Fibroblast of skin of right quadriceps (primary cell): ENCODE data around the gene ATP8A1.
"Not testable (repeated sequence)": the region's sequence is repeated elsewhere in the genome, so short reads cannot be mapped to it uniquely, and the experiment has no call there.

Experiments
- DNase-seq: peaks from one replicate; pipeline ENCODE4 v3.0.0-alpha.2; 2013

ATP8A1 gene

GRCh38 chr4:42656944-42657792 lies at the start of gene ATP8A1:
ATP8A1 (minus strand) TSS chr4:42657105; CDS start chr4:42656873, 232 bp downstream.
- peak; percentile 84 for DNase-seq

- DNase-seq: no peak
These were observed 49.2 kb upstream of the ATP8A1 start for GRCh38 chr4:42706086-42706485.

- DNase-seq: no peak
These were observed 46.9 kb upstream of the ATP8A1 start for GRCh38 chr4:42703813-42704212.

- DNase-seq: no peak
These were observed 46.0 kb upstream of the ATP8A1 start for GRCh38 chr4:42702895-42703294.

DNA sequence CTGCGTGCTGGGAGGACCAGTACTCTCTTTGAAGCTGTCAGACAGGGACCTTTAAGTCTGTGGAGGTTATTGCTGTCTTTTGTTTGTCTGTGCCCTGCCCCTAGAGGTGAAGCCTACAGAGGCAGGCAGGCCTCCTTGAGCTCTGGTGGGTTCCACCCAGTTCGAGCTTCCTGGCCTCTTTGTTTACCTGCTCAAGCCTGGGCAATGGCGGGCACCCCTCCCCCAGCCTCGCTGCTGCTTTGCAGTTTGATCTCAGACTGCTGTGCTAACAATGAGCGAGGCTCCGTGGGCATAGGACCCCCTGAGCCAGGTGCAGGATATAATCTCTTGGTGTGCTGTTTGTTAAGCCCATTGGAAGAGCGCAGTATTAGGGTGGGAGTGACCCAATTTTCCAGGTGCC lies 44.9 kb upstream of the ATP8A1 start:
- DNase-seq: not testable (repeated sequence)

DNA sequence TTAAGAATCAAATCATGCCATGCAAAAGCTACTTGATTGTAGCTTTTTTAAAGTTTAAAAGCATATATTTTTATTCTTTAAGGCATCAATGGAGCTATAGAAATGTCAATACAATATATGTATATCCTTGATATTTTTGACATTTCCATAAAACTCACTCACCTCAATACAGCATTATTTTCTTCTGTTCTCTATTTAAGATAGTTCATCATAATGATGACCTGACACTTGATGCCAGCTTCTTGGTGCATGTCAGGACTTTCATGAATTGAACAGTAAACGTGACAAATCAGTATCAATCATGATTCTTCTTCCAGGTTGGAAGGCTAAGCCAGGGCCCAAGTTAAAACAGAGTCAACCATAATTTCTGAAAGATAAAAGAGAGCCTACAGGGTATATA lies 33.6 kb upstream of the ATP8A1 start:
- no peak for DNase-seq

GRCh38 chr4:42683393-42683792 lies 26.5 kb upstream of the ATP8A1 start:
- no peak for DNase-seq

- no peak for DNase-seq
These were observed 21.6 kb upstream of the ATP8A1 start for GRCh38 chr4:42678512-42678911.

DNA sequence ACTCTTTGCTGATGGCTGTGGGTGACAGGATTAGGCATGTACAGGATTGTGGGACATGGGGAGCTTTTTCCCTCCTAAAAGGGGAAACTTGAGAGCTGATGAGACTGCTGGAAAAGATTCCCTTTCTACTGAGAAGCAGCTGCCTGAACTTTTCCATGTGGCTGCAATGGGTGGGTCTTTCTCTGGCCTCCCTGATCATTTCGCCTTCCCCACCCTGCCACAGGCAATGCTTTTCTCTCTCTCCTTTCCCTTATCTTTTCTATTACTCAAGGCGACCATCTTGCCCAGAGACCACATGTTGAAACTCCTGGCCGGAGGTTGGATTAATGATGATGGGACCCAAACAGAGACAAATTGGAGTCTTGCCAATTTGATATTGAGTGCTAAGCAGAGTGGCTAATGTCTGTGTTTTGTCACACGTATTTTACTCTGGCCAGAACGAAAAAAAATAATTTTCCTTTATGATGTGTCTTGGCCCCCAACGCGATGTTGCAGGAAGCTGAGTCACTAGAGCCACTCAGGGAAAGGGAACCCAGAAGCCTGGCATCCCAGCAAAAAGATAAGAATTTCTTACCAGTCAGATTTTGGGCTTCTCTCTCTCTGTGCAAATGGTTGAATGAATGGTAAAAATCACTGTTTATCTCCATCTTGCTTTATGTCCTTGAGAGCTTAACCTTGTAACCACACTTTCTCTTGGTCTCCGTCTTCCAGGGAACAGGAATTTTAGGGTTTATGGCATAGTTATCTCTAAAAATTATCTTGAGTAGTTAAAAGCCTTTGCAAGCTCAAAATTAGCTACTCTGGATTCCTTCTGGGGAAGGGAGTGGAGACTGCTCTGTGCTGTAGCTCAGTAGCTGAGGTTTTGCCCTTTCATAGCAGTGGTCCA lies 19.4 kb upstream of the ATP8A1 start:
- no peak for DNase-seq

GRCh38 chr4:42673082-42673425 lies 16.1 kb upstream of the ATP8A1 start:
- DNase-seq: no peak

DNA sequence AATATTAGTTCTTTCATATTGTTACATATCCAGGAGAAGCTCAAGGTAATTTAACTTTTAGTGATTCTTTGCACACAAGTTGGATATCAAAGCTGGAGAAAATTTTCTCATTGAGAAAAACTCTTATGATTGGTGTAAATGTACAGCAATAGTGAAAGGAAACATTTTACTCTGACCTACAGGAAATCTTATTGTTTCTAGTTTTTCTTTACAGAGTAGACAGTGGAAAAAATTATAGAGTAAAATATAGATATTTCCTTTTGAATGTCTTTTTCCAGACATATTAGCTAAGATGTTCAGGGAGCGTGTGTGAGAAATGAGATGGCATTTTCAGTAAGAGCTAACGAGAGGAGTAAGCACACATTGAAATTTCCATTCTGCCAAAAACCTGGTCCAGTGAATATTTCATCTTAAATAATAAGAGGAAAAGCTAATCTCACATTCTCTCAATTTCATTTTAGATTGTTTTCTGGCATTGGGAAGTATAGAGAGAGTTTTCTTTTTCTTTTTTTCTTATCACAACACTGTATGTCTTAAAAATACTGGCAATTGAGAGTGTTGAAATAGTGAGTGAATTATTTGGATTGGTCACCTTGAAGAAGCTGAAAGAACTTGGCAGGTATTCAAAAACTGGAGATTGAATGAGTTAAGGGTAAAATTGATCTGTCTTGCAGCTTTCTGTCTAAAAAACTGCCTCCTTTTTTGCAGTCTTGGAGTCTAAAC lies 15.6 kb upstream of the ATP8A1 start:
- no peak for DNase-seq

- no peak for DNase-seq
These were observed 14.7 kb upstream of the ATP8A1 start for GRCh38 chr4:42671431-42672194.

GRCh38 chr4:42658261-42658660 lies 1.4 kb upstream of the ATP8A1 start:
- DNase-seq: no peak

DNA sequence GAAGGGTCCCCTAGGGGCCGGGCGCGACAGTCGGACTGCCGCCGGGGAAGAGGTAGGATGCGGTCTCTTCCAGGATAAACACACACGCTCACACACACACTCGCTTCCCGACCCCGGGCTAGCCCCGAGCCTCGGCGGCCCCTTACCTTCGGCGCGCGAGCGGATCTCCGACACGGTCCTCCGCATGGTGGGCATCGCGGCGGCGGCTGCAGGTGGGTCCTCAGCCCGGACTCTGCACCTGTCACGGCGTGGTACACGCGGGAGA lies 294 bp downstream of the ATP8A1 start:
- DNase-seq: no peak

- DNase-seq: no peak
These were observed 805 bp downstream of the ATP8A1 start for GRCh38 chr4:42655921-42656678.

DNA sequence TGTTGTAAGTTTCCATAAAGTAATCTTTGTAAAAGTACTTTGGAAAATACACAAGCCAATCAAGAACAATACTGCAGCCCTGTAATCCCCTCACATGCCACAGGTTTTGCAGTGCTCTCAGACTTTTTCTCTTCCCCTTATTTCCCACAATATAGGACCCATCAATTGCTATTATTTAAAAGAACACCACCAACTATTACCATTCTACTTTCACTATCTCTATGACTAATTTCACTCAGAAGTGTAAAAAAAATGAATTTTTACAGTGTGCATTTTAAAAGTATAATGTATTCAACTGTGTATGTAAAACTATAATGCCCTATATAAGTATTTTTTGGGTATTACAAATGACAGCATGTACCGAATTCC lies 1.7 kb downstream of the ATP8A1 start:
- DNase-seq: no peak

- peak; percentile 51 for DNase-seq
These were observed 2.2 kb downstream of the ATP8A1 start for GRCh38 chr4:42654631-42655268.

DNA sequence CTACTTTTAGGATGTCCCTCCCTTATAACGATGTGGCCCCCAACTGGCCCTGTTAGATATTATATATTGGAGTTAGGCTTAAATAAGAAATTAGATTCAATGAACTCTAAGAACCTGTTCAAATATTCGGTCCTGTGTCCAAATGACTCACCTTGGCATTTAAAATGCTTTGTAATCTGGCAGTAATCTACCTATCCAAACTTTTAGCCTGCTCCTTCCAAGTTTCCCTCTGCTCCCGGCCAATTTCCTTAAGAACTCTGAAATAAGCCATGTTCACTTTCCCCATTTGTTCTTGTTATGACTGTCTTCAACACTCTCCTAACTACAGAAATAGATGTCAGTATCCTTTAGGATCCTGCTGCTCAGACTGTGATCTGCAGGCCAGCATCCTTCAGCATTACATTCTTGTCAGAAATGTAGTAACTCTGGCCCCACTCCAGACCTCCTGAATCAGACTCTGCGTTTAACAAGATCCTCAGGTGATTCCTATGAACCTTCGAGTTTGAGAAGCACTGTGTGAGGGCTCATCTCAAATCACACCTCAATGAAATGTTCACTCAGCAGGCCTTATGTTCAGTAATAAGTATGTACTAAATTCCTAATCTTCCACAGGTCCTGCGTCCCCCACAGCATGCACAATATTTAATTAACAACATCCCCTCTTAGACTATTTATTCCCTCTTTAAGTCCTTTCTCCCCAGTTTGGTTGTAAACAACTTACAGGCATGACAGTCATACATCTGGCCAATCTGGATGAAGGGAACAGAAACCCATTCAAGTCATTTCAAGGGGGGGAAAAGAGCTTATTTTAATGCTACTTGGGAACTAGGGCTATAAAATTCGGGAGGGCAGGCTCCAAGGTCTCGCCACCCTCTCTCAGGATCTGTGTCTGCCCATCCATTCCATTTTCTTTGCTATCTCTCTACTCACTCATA lies 3.0 kb downstream of the ATP8A1 start:
- no peak for DNase-seq

DNA sequence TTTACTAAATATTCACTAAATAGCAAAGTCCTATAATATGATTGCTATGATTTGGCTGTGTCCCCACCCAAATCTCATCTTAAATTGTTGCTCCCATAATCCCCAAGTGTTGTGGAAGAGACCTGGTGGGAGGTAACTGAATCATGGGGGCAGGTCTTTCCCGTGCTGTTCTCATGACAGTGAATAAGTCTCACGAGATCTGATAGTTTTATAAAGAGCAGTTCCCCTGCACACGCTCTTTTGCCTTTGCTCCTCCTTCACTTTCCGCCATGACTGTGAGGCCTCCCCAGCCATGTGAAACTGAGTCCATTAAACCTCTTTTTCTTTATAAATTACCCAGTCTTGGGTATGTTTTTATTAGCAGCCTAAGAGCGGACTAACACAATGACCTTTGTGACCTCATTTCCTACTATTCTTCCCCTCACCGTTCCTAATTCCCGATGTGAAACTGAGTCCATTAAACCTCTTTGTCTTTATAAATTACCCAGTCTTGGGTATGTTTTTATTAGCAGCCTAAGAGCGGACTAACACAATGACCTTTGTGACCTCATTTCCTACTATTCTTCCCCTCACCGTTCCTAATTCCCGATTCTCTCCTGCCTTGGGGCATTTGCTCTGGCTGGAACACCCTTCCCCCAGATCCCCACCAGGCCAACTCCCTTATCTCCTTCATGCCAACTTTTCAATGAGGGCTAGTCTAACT lies 4.2 kb downstream of the ATP8A1 start:
- not testable (repeated sequence) for DNase-seq

DNA sequence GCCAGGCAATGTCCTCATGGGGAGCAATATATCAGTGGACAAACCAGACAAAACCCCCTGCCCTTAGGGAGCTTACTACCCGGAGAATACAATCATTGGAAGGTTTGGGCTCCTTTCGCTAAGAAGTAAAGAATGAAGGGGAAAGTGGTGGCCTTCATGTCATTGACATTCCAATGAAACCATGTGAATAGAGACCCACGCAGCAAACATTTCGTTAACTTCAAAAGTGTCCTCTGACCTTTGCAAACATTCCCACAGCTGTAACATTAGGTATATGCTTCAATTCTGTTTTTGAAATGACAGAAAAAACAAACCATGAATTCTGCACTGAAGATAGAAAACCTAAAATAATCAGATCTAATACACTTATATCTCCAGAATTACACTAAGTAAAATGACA lies 7.0 kb downstream of the ATP8A1 start:
- no peak for DNase-seq
